Activated CD4-positive, CD25-positive, alpha-beta regulatory T cell (primary cell): ENCODE results near the gene CDH22.

Experiments
- DNase-seq, 4 experiments: peaks; one replicate each; lab custom pipeline; 2025; lab: John Stamatoyannopoulos, UW

The CDH22 gene

GRCh38 chr20:46267108-46268105 is 40.9 kb downstream of the CDH22 start:
- no peak for DNase-seq

GRCh38 chr20:46265539-46265938 is 42.8 kb downstream of the CDH22 start:
- no peak for DNase-seq

DNA sequence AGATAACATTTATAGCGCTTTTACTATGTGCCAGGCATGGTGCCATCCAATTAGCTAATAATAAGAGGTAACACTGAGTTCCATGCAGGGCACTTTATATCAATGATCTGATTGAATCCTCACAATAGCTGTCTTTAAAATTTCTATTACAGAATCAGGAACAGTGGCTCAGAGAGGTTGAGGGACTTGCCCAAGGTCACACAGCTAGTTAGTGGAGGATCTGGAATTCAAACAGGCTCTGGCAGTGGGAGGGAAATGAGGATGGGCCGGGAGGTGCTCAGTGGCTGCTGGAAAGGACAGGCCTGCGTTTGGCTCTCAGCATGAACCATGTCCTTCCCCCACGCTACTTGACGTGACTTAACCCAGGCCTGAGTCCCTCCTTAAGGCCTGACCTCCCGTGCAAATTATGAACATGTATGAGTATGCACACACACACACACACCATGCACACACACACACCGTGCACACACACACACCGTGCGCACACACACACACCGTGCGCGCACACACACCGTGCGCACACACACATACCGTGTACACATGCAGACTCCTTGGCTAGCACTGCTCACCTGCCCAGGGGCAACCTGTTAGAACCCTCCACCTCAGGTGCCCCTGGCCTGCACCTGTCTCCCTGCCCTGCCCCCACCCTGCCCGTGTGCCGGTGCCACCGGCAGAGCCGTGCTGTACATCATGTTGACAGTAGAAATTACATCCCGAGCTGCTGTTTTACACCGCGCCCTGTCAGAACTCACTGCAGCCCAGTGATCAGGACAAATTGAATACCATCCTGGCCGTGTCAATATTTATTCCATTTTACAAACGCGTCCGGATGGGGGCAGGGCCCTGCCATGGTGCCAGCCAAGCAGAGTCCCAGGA is 43.7 kb downstream of the CDH22 start:
- no peak for DNase-seq

DNA sequence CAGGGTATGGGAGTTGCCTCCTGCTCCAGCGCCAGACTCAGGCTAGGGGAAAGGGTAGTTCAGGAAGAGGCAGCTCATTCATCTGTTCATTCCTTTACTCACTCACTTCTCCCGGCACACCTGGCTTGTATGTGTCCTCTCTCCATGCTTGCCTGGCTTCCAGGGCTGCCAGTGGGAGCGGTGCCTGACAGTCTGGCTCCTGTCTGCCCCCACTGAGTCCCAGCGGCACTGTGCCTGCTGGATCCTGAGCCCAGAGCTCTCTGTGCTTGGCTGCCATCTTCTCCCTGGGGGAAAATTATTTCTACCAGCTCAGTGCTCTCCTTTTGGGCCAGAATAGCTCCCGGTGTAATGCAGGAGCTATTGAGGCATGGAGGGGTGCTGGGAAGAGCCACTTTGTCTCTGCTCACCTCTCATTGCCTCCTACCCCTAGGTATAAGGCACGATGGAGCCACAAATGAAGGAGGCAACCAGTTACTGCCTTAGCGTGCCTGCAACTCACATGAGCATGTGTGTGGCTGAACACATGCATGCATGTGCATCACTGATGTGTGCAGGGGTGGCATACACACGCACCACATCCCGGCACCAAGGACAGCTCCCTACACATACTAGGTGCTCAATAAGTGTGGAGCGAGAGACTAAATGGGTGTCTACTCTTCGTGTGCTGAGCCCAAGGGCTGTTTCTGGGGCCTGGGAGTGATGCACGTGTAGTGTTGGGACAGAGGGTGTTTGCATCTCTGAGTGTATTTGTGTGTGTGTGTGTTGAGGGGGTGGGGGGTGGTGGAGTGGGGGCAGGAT is 46.6 kb downstream of the CDH22 start:
- DNase-seq, result no peak

GRCh38 chr20:46260936-46261454 is 47.3 kb downstream of the CDH22 start:
- DNase-seq, result no peak

- DNase-seq, result no peak
These were observed 47.8 kb downstream of the CDH22 start for GRCh38 chr20:46260480-46260879.

DNA sequence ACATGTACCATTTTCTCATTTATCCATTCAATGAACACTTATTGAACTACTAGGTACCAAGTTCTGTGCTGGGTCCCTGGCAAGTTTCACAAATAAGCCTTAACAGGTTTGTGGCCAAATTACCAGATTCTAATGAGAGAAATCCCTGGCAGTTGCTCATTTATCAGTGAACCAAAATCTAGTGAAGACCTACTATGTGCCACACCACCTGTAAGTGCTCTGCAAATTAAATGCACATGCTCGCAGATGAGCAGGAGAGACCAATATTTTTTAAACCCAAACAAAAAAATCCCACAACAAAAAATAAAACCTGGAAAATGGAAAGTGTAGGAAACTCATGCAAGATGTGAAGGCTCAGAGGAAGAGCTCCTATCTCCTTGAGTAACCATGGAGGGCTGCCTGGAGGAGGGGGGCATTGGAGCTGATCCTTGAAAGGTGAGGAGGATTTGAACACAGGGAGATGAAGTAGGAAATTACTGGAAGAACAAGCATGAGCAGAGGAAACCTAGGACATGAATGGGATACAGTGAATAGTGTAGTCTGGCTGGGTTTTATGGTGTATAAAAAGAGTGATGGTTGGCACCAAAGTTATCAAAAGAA is 48.9 kb downstream of the CDH22 start:
- DNase-seq, result no peak

- no peak for DNase-seq
These were observed 50.4 kb downstream of the CDH22 start for GRCh38 chr20:46257887-46258286.

- DNase-seq, result no peak
These were observed 52.0 kb downstream of the CDH22 start for GRCh38 chr20:46256293-46256692.

DNA sequence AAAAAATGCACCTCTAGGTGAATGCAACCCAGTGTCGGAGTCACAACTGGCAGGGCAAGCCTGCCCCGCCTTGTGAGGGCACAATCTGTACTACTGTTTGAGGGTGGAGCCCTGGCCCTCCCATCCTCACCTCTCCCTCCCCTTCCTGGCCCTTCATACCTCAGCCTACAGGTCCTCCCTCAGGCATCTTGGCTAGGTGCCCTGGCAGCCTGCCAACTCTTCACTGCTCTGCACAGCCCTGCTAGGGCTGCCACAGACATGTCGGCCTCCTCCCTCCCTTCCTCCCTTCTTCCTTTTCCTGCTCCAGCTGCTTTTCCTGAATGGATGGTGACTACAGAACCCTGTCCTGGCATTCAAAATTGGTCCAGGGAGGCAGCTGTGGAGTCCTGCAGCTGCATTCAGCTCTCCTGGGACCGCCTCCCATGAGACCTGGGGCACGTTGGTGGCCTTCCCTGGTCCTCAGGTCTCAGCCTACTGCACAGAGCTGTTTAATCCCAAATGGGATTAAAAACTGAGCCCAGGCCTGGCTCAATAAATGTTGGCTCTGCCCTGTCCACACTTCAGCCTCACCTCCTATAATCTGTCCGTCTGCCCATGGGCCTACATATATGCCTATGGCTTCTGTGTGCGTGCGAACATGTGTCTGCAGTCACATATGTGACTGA is 52.7 kb downstream of the CDH22 start:
- DNase-seq, result no peak

DNA sequence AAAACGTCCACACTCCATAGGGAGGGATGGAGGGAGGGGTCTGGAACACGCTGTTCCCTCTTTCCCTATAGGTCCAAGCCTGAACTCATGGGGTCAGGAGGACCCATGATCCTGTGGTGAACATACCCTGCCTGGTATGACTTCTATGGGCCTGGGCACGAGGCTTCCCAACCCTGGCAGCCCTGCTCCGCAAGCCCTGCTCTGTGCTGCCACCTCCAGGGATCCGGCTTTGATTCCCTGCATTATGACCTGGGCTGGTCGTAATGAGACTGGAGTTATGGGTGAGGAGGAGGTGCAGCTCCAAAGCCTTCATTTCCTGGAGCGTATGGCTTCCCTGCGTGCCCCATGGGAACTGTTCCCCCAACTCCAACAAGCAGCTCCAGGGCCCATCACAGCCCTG is 54.9 kb downstream of the CDH22 start:
- DNase-seq, result no peak

- no peak for DNase-seq
These were observed 55.8 kb downstream of the CDH22 start for GRCh38 chr20:46252352-46253091.

- DNase-seq, result no peak
These were observed 57.1 kb downstream of the CDH22 start for GRCh38 chr20:46251211-46251673.

DNA sequence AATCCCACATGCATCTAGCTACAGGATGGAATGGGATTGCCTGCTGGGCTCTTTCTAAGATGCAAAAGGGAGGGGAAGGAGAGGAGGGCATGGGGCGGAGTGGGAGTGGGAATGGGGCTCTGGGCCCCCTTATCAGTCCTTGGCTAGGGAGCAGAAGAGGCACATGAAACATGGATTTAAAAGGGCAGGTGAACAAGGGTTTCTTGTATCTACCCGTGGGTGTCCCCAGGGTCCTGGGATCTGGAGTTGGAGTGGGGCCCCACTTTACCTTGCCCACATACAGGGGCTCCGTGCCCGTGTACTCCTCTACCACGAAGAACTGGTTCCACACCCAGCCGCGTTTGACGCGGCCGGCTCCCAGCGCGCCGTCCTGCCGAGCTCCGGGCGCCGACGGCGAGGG is 57.5 kb downstream of the CDH22 start:
- DNase-seq, result no peak

DNA sequence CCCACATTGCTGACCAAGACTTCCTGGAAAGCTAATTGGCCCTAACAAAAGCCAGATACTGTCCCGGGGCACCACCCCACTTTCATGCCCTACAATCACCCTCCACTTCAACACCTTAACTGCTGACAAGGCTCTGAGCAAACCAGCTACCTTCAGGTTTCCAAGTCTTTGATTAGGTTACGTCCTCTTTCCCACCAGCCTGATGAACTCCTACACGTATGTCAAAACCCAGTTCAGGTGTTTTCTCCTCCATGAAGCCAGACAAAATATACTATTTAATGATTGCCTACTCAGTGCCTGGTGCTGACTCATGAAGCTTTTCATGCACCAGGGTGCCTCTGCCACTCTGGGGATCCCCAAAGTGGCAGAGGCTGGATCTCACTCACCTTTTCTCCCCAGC is 58.6 kb downstream of the CDH22 start:
- DNase-seq, result no peak

- DNase-seq, result no peak
These were observed 61.7 kb downstream of the CDH22 start for GRCh38 chr20:46246559-46246958.

GRCh38 chr20:46243707-46244628 is 64.3 kb downstream of the CDH22 start:
- DNase-seq, result no peak

GRCh38 chr20:46242390-46242789 is 65.9 kb downstream of the CDH22 start:
- DNase-seq, result no peak

DNA sequence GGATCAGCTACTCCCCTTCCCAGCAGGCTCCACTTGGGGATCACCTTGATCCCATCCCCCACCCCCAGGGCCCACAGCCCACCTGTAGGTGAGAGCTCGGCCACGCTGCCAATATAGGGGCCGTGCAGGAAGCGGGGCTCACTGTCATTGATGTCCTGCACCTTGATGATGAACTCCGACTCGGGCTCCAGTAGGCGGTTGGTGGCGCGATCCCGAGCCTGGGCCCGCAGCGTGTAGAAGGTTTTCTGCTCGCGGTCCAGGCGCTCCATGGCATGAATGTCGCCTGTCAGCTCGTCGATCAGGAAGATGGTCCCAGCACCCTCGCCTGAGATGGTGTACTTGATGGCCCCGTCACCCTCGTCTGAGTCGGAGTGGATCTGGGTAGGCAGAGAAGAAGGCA is 67.4 kb downstream of the CDH22 start:
- no peak for DNase-seq
